Measurements from ENCODE around the gene NPM1. TPM values are rescaled to one million over a fixed set of nuclear protein-coding genes. Genes with fewer than 3 reads are reported as not detected.
"Not testable (repeated sequence)": the region's sequence is repeated elsewhere in the genome, so short reads cannot be mapped to it uniquely, and the experiment has no call there.

The NPM1 gene
- total RNA-seq, 1 donor from 2014 or later = 1,016 TPM

- Mint-ChIP-seq H3K36me3 (ENCODE audit: low read depth, unreplicated experiment) (peaks cover 15% of the 10 kb centered on the region), H3K27me3 (ENCODE audit: unreplicated experiment) (no peaks in the 10 kb centered on the region), H3K9me3 (ENCODE audit: unreplicated experiment) (no peaks in the 10 kb centered on the region), H3K27ac (ENCODE audit: unreplicated experiment) (no peak overlapping the region), H3K4me3 (ENCODE audit: unreplicated experiment) (no peak overlapping the region), H3K4me1 (ENCODE audit: unreplicated experiment) (peaks cover 2% of the 10 kb centered on the region)
- TF ChIP-seq CTCF (IDR thresholded peaks at IDR 0.05; ENCODE audit: unreplicated experiment) = no peak
- DNase-seq (ENCODE audit: low spot score) = no peak
These were observed 25.7 kb downstream of the NPM1 start for GRCh38 chr5:171413153-171413910.

GRCh38 chr5:171413993-171414392, 26.3 kb downstream of the NPM1 start:
- not testable (repeated sequence) for H3K4me3 Mint-ChIP-seq (ENCODE audit: unreplicated experiment); H3K4me1 Mint-ChIP-seq (ENCODE audit: unreplicated experiment); H3K27me3 Mint-ChIP-seq (ENCODE audit: unreplicated experiment); H3K9me3 Mint-ChIP-seq (ENCODE audit: unreplicated experiment); H3K27ac Mint-ChIP-seq (ENCODE audit: unreplicated experiment); DNase-seq (ENCODE audit: low spot score)
- peaks cover 15% of the 10 kb centered on the region for H3K36me3 Mint-ChIP-seq (ENCODE audit: low read depth, unreplicated experiment)

- Mint-ChIP-seq H3K9me3 (ENCODE audit: unreplicated experiment) (no peaks in the 10 kb centered on the region), H3K27ac (ENCODE audit: unreplicated experiment) (no peak overlapping the region), H3K27me3 (ENCODE audit: unreplicated experiment) (no peaks in the 10 kb centered on the region), H3K4me3 (ENCODE audit: unreplicated experiment) (no peak overlapping the region), H3K36me3 (ENCODE audit: low read depth, unreplicated experiment) (peaks cover 10% of the 10 kb centered on the region), H3K4me1 (ENCODE audit: unreplicated experiment) (peaks cover 4% of the 10 kb centered on the region)
- no peak for TF ChIP-seq CTCF (IDR thresholded peaks at IDR 0.05; ENCODE audit: unreplicated experiment)
- DNase-seq (ENCODE audit: low spot score) = no peak
These were observed 27.6 kb downstream of the NPM1 start for GRCh38 chr5:171415115-171415730.

- DNase-seq (ENCODE audit: low spot score) = no peak
- Mint-ChIP-seq H3K4me3 (ENCODE audit: unreplicated experiment) (no peak overlapping the region), H3K9me3 (ENCODE audit: unreplicated experiment) (no peaks in the 10 kb centered on the region), H3K27ac (ENCODE audit: unreplicated experiment) (no peak overlapping the region), H3K4me1 (ENCODE audit: unreplicated experiment) (peaks cover 7% of the 10 kb centered on the region), H3K36me3 (ENCODE audit: low read depth, unreplicated experiment) (peaks cover 10% of the 10 kb centered on the region), H3K27me3 (ENCODE audit: unreplicated experiment) (peaks cover 6% of the 10 kb centered on the region)
- no peak for TF ChIP-seq CTCF (IDR thresholded peaks at IDR 0.05; ENCODE audit: unreplicated experiment)
These were observed 28.8 kb downstream of the NPM1 start for GRCh38 chr5:171416160-171417049.

- peak overlapping the region; percentile 86 for H3K4me3 Mint-ChIP-seq (ENCODE audit: unreplicated experiment)
- peaks cover 6% of the 10 kb centered on the region for H3K27me3 Mint-ChIP-seq (ENCODE audit: unreplicated experiment)
- H3K36me3 Mint-ChIP-seq (ENCODE audit: low read depth, unreplicated experiment) = no peaks in the 10 kb centered on the region
- TF ChIP-seq CTCF (IDR thresholded peaks at IDR 0.05; ENCODE audit: unreplicated experiment) = peak; percentile 88
- H3K9me3 Mint-ChIP-seq (ENCODE audit: unreplicated experiment) = no peaks in the 10 kb centered on the region
- H3K27ac Mint-ChIP-seq (ENCODE audit: unreplicated experiment) = peak overlapping the region; percentile 59
- peak; percentile 90 for DNase-seq (ENCODE audit: low spot score)
- H3K4me1 Mint-ChIP-seq (ENCODE audit: unreplicated experiment) = peaks cover 7% of the 10 kb centered on the region
These were observed 30.8 kb downstream of the NPM1 start for GRCh38 chr5:171418316-171418981.
